ENCODE results near the gene SLF2. TPM values are rescaled to one million over a fixed set of nuclear protein-coding genes. Genes with fewer than 3 reads are reported as not detected.
A peak's percentile ranks its signal among the peaks of the same experiment; 100 is the strongest.

The SLF2 gene
- total RNA-seq, 2 donors from 2014 or later: 25.3 to 77.8 TPM

GRCh38 chr10:100877461-100877850 is 35.3 kb upstream of the SLF2 start:
- H3K27ac ChIP-seq: no peak overlapping the region
- intact Hi-C loops (cut with DNase I): loop anchor here (5.0 kb wide), 1 partner anchor 310 kb away; no protein-coding TSS in a partner anchor
- 90% methylated on average over 11 of the region's 11 CpGs for WGBS

DNA sequence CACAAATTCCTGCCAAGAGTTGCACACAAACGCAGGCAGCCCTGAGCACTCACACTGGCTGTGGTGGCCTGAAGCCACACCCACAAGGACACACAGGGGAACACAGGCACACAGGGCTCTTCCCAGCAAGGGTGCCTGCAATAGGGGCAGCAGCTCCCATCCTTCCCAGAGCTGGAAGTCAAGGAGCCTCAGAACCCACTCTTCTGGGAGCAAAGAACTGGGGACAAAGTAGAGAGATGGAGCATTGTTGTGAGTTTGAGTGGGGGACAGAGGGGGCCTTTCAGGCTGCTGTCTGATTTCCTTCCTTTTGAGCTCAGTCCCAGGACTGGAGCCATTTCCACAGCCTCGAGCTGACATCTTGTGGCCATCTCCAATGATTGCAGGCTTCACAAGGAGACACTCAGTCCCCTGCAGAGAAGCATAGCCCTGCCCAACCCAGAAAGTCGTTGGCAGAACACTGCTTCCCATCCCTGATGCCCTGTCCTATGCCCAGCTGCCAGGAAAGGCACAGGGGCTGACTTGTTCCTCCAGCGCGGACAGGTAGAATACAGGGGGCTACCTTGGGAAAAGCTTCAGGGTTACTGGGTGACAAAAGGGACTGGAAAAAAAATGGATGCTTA is 34.4 kb upstream of the SLF2 start:
- Histone ChIP-seq H3K36me3 (no peaks in the 10 kb centered on the region), H3K4me3 (no peak overlapping the region), H3K9me3 (no peaks in the 10 kb centered on the region), H3K27ac (no peak overlapping the region), H3K27me3 (replicated peaks; ENCODE audit: insufficient read depth) (peaks cover 1% of the 10 kb centered on the region), H3K4me1 (replicated peaks) (no peaks in the 10 kb centered on the region)
- intact Hi-C loops (cut with DNase I): loop anchor here (5.0 kb wide), 1 partner anchor 311 kb away; no protein-coding TSS in a partner anchor
- TF ChIP-seq POLR2A (IDR thresholded peaks at IDR 0.05) (no peak), CTCF (IDR thresholded peaks at IDR 0.05) (peak in 3 of 4 experiments; percentile 53 to 73 (median 71))
- DNase-seq (ENCODE audit: low spot score): peak; percentile 44
- 6% methylated on average over 5 of the region's 5 CpGs for WGBS

More at GRCh38 chr10:100877461-100877850, 35.3 kb upstream of the SLF2 start:
- H3K4me1 ChIP-seq (replicated peaks): no peaks in the 10 kb centered on the region
- no peaks in the 10 kb centered on the region for H3K36me3 ChIP-seq
- H3K27me3 ChIP-seq (replicated peaks; ENCODE audit: insufficient read depth): peaks cover 4% of the 10 kb centered on the region
- no peak for TF ChIP-seq POLR2A (IDR thresholded peaks at IDR 0.05)
- TF ChIP-seq CTCF (IDR thresholded peaks at IDR 0.05): no peak
- no peak for TF ChIP-seq POLR2AphosphoS5 (IDR thresholded peaks at IDR 0.05)
- DNase-seq (ENCODE audit: low spot score): no peak
- H3K4me3 ChIP-seq: no peak overlapping the region
- no peaks in the 10 kb centered on the region for H3K9me3 ChIP-seq

DNA sequence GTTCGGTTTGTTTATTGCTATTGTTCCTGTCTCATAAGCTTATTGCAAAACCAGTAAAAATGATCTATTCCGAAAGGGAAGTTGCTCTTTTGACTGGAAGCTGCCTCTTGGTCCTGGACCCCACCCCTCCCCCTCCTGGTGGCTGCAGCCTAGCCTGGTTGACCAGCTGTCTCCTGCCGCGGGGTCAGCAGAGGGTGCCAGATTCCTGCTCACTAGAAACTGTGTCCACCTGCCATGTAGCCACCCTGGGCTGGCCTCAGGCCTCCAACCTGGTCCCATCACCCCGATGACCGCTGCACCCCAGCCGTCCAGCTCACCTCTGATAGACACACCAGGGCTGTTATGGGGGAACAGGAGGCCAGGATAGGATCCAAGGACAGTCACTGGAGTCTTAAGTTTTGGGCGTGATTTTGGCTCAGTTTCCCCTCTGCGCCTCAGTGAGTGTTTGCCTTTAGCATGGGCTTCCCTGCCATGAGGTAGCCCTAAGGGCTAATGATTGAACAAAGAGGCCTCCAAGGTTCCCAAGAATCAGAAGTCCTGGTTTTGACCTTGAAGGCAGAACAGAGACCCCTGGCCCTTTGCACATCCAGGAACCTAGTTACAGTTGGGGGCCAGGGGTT is 32.9 kb upstream of the SLF2 start:
- H3K27me3 ChIP-seq (replicated peaks; ENCODE audit: insufficient read depth): no peaks in the 10 kb centered on the region
- H3K36me3 ChIP-seq: no peaks in the 10 kb centered on the region
- no peak for TF ChIP-seq POLR2A (IDR thresholded peaks at IDR 0.05)
- no peak for TF ChIP-seq CTCF (IDR thresholded peaks at IDR 0.05)
- TF ChIP-seq POLR2AphosphoS5 (IDR thresholded peaks at IDR 0.05): no peak
- no peak overlapping the region for H3K4me3 ChIP-seq
- intact Hi-C loops (cut with DNase I): loop anchor here (5.0 kb wide), 1 partner anchor 313 kb away; no protein-coding TSS in a partner anchor
- no peaks in the 10 kb centered on the region for H3K9me3 ChIP-seq
- WGBS: 69% methylated on average over 9 of the region's 9 CpGs
- no peak overlapping the region for H3K27ac ChIP-seq
- DNase-seq (ENCODE audit: low spot score): no peak
- no peaks in the 10 kb centered on the region for H3K4me1 ChIP-seq (replicated peaks)

DNA sequence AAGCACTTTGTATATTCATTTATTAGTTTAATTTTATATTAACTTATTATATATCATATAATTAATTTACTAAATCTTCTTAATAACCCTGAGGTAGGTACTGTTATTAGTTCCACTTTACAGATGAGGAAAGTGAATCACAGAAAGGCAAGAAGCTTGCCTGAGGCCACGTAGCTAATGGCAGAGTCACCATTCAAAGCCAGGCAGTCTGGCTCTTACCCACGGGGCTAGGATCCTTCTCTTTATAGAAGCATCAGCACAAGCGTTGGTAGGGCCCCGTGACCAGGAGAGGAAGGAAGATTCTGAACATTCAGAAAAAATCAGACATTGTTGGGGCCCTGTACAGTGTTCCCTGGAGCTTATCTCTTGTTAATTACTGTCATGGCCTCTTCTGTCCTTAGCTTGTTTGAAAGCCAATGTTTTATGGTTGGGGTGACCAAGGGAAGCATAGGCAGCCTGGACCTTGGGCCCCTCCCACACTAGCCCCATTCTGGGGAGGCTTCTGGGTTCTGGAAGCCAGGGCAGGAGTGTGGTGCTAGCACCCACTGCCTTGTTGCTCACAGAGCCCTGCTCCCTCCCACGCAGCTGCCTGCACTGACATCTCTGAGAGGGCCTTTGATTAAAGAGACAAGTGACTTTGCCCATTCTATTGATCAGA is 31.1 kb upstream of the SLF2 start:
- no peak overlapping the region for H3K4me3 ChIP-seq
- H3K4me1 ChIP-seq (replicated peaks): no peaks in the 10 kb centered on the region
- intact Hi-C loops (cut with DNase I): no loop called here
- H3K36me3 ChIP-seq: no peaks in the 10 kb centered on the region
- no peaks in the 10 kb centered on the region for H3K9me3 ChIP-seq
- WGBS: 55% methylated on average over 5 of the region's 5 CpGs
- no peak overlapping the region for H3K27ac ChIP-seq
- no peaks in the 10 kb centered on the region for H3K27me3 ChIP-seq (replicated peaks; ENCODE audit: insufficient read depth)
- no peak for DNase-seq (ENCODE audit: low spot score)
- TF ChIP-seq CTCF (IDR thresholded peaks at IDR 0.05) (no peak), POLR2AphosphoS5 (IDR thresholded peaks at IDR 0.05) (no peak), POLR2A (IDR thresholded peaks at IDR 0.05) (no peak)

Data from prostate gland (tissue), 2 donors.